Lower leg skin (tissue), 3 donors: ENCODE data around the gene FAM32A.
"Not testable (repeated sequence)": the region's sequence is repeated elsewhere in the genome, so short reads cannot be mapped to it uniquely, and the experiment has no call there.

ENCODE experiments used
- POLR2A ChIP-seq, 2 donors: fragments of 450-650 bp; IDR thresholded peaks; one replicate each; pipeline ENCODE4 v1.6.1; 2016 to 2017; ENCODE audit warnings: antibody characterized with exemption in 2 of 2, mild to moderate bottlenecking in 1 of 2, moderate library complexity in 1 of 2
- TF ChIP-seq, protein P1 (sequence below), 3 donors: fragments of 450-650 bp; IDR thresholded peaks; one replicate each; pipeline ENCODE4 v1.5.1; 2016; ENCODE audit warnings: antibody characterized with exemption in 3 of 3, mild to moderate bottlenecking in 3 of 3, moderate library complexity in 2 of 3

DNA sequence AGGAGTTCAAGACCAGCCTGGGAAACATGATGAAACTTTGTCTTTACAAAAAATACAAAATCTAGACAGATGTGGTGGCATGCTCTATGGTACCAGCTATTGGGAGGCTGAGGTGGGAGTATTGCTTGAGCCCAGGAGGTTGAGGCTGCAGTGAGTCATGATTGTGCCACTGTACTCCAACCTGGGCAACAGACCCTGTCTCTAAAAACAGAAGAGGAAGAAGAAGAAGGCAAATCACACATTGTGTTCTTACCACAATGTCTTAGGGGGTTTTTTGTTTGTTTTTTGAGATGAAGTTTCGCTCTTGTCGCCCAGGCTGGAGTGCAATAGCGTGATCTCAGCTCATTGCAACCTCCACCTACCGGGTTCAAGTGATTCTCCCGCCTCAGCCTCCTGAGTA is 6.3 kb upstream of the FAM32A start:
- TF ChIP-seq POLR2A (IDR thresholded peaks at IDR 0.05): not testable (repeated sequence)
- TF ChIP-seq, protein P1, sequence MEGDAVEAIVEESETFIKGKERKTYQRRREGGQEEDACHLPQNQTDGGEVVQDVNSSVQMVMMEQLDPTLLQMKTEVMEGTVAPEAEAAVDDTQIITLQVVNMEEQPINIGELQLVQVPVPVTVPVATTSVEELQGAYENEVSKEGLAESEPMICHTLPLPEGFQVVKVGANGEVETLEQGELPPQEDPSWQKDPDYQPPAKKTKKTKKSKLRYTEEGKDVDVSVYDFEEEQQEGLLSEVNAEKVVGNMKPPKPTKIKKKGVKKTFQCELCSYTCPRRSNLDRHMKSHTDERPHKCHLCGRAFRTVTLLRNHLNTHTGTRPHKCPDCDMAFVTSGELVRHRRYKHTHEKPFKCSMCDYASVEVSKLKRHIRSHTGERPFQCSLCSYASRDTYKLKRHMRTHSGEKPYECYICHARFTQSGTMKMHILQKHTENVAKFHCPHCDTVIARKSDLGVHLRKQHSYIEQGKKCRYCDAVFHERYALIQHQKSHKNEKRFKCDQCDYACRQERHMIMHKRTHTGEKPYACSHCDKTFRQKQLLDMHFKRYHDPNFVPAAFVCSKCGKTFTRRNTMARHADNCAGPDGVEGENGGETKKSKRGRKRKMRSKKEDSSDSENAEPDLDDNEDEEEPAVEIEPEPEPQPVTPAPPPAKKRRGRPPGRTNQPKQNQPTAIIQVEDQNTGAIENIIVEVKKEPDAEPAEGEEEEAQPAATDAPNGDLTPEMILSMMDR (IDR thresholded peaks at IDR 0.05): not testable (repeated sequence)
